H1 (cell line): ENCODE data around the gene FAT1. TPM values are rescaled to one million over a fixed set of nuclear protein-coding genes. Genes with fewer than 3 reads are reported as not detected.

Experiments
- CTCF ChIA-PET: fragments of 300-600 bp; sonication (Branson Sonifier 250); formaldehyde crosslinking; loops from one replicate; lab custom pipeline; 2021; ENCODE audit not compliant: partially characterized antibody; lab: Charles Lee
- POLR2A ChIA-PET: fragments of 300-600 bp; sonication (Branson Sonifier 250); formaldehyde crosslinking; loops from one replicate; lab custom pipeline; 2021; ENCODE audit warnings: inconsistent platforms; ENCODE audit not compliant: partially characterized antibody; lab: Charles Lee
- DNase-seq, 2 experiments: peaks; one replicate each; pipeline versions ENCODE4 v3.0.0 to v3.0.0-alpha.2; 2010 to 2022; ENCODE audit warnings: low spot score in 2 of 2, low read depth in 1 of 2, mixed read lengths in 1 of 2
- FAIRE-seq: peaks from 2 replicates; lab custom pipeline; 2011; peaks lifted over from hg19 to GRCh38; lab: Jason Lieb, UNC
- H2AFZ ChIP-seq: 2 replicates; pipeline ENCODE4 v1.8.1; 2012; ENCODE audit warnings: low read length, inconsistent platforms
- H2AK5ac ChIP-seq: 2 replicates; pipeline ENCODE4 v1.6.1; 2013; ENCODE audit warnings: low read depth, low read length
- H2BK120ac ChIP-seq: replicated peaks from 2 replicates; pipeline ENCODE3; 2013; ENCODE audit warnings: low read depth, low read length, inconsistent platforms
- H2BK12ac ChIP-seq: 2 replicates; pipeline ENCODE4 v1.6.1; 2013; ENCODE audit warnings: low read depth, low read length
- H2BK15ac ChIP-seq: 2 replicates; pipeline ENCODE4 v1.6.1; 2013; ENCODE audit warnings: low read length
- H2BK20ac ChIP-seq: 2 replicates; pipeline ENCODE4 v1.6.1; 2013; ENCODE audit warnings: low read length
- H2BK5ac ChIP-seq: 2 replicates; pipeline ENCODE4 v1.6.1; 2013; ENCODE audit warnings: low read depth, low read length
- H3K14ac ChIP-seq: 2 replicates; pipeline ENCODE4 v1.6.1; 2013; ENCODE audit warnings: inconsistent platforms; ENCODE audit not compliant: insufficient read length
- H3K18ac ChIP-seq: 2 replicates; pipeline ENCODE4 v1.6.1; 2013; ENCODE audit warnings: low read length; ENCODE audit errors: extremely low read depth
- H3K23ac ChIP-seq: 2 replicates; pipeline ENCODE4 v1.6.1; 2013; ENCODE audit warnings: inconsistent platforms; ENCODE audit not compliant: insufficient read length
- H3K23me2 ChIP-seq: 2 replicates; pipeline ENCODE4 v1.6.1; 2013; ENCODE audit warnings: low read depth, low read length
- H3K27ac ChIP-seq: 2 replicates; pipeline ENCODE4 v1.6.1; 2011; ENCODE audit warnings: low read depth, low read length, inconsistent platforms
- H3K27me3 ChIP-seq, 4 experiments: replicated peaks in 1 of 4; 1 replicate in 1 of 4; 2 replicates in 3 of 4; pipeline versions ENCODE4 v1.6.1 to v1.8.1; 2011 to 2013; ENCODE audit warnings: low read length in 3 of 4, mild to moderate bottlenecking in 3 of 4, inconsistent platforms in 2 of 4, mixed read lengths in 2 of 4, moderate library complexity in 1 of 4; ENCODE audit not compliant: control insufficient read depth in 3 of 4, insufficient read depth in 3 of 4; ENCODE audit errors: extremely low read depth in 1 of 4
- H3K36me3 ChIP-seq, 4 experiments: 2 replicates each; pipeline versions ENCODE4 v1.6.1 to v1.8.1; 2011 to 2013; ENCODE audit warnings: mild to moderate bottlenecking in 4 of 4, low read length in 3 of 4, moderate library complexity in 2 of 4, control low read depth in 1 of 4, inconsistent platforms in 1 of 4; ENCODE audit not compliant: insufficient read depth in 4 of 4, control insufficient read depth in 2 of 4
- H3K4ac ChIP-seq: replicated peaks from 2 replicates; pipeline ENCODE3; 2013; ENCODE audit warnings: low read length, low read depth, mixed read lengths, inconsistent platforms; ENCODE audit not compliant: insufficient read length
- H3K4me1 ChIP-seq, 4 experiments: replicated peaks in 1 of 4; 1 replicate in 1 of 4; 2 replicates in 3 of 4; pipeline versions ENCODE4 v1.6.1 to v1.8.1; 2011 to 2013; ENCODE audit warnings: low read length in 3 of 4, inconsistent platforms in 2 of 4, mixed read lengths in 1 of 4; ENCODE audit not compliant: insufficient read depth in 4 of 4, control insufficient read depth in 3 of 4
- H3K4me2 ChIP-seq, 2 experiments: 2 replicates each; pipeline versions ENCODE4 v1.6.1 to v1.8.1; 2011 to 2013; ENCODE audit warnings: low read depth in 2 of 2, low read length in 2 of 2, control low read depth in 1 of 2, inconsistent platforms in 1 of 2, mild to moderate bottlenecking in 1 of 2; ENCODE audit not compliant: insufficient read depth in 1 of 2
- H3K4me3 ChIP-seq, 4 experiments: fragments of 200-600, 300-600 bp in 1 of 4; sonication (generic), shearing (Covaris generic), sonication (Bioruptor Twin) in 1 of 4; 2 replicates each; pipeline versions ENCODE4 v1.5.1 to v1.8.1; 2011 to 2016; ENCODE audit warnings: low read length in 4 of 4, low read depth in 3 of 4, control low read depth in 2 of 4, inconsistent platforms in 2 of 4, mild to moderate bottlenecking in 2 of 4, mixed read lengths in 1 of 4, moderate library complexity in 1 of 4; ENCODE audit not compliant: insufficient read depth in 2 of 4; ENCODE audit errors: extremely low read depth in 1 of 4
- H3K56ac ChIP-seq: replicated peaks from 2 replicates; pipeline ENCODE3; 2013; ENCODE audit warnings: low read depth, mild to moderate bottlenecking, mixed read lengths, low read length, inconsistent platforms; ENCODE audit not compliant: insufficient read length
- H3K79me1 ChIP-seq: 2 replicates; pipeline ENCODE4 v1.6.1; 2013; ENCODE audit warnings: low read depth, low read length, control low read depth
- H3K79me2 ChIP-seq, 2 experiments: 2 replicates each; pipeline versions ENCODE4 v1.6.1 to v1.8.1; 2012 to 2013; ENCODE audit warnings: low read length in 2 of 2, mild to moderate bottlenecking in 2 of 2, inconsistent platforms in 1 of 2; ENCODE audit not compliant: insufficient read depth in 2 of 2, control insufficient read depth in 1 of 2
- H3K9ac ChIP-seq, 4 experiments: replicated peaks in 1 of 4; 1 replicate in 1 of 4; 2 replicates in 3 of 4; pipeline versions ENCODE4 v1.6.1 to v1.8.1; 2011 to 2013; ENCODE audit warnings: low read depth in 3 of 4, low read length in 3 of 4, control low read depth in 2 of 4, mild to moderate bottlenecking in 2 of 4, moderate library complexity in 2 of 4, inconsistent platforms in 1 of 4; ENCODE audit errors: extremely low read depth in 1 of 4
- H3K9me3 ChIP-seq, 2 experiments: 2 replicates each; pipeline versions ENCODE4 v1.6.1 to v1.8.1; 2012 to 2013; ENCODE audit warnings: mild to moderate bottlenecking in 2 of 2, moderate library complexity in 2 of 2, control low read depth in 1 of 2, inconsistent platforms in 1 of 2, low read depth in 1 of 2, low read length in 1 of 2, mixed read lengths in 1 of 2; ENCODE audit not compliant: insufficient read depth in 2 of 2
- H4K20me1 ChIP-seq, 2 experiments: replicated peaks in 1 of 2; 2 replicates each; pipeline versions ENCODE3 to v1.8.1; 2011 to 2013; ENCODE audit warnings: inconsistent platforms in 2 of 2, low read length in 2 of 2, mild to moderate bottlenecking in 1 of 2; ENCODE audit not compliant: insufficient read depth in 2 of 2, control insufficient read depth in 1 of 2
- H4K5ac ChIP-seq: 2 replicates; pipeline ENCODE4 v1.6.1; 2013; ENCODE audit warnings: low read length, low read depth, mixed read lengths, inconsistent platforms; ENCODE audit not compliant: insufficient read length
- H4K8ac ChIP-seq: 2 replicates; pipeline ENCODE4 v1.8.0; 2013; ENCODE audit warnings: mild to moderate bottlenecking, moderate library complexity, low read length, inconsistent platforms; ENCODE audit not compliant: insufficient read depth; ENCODE audit errors: extremely low read depth
- H4K91ac ChIP-seq: replicated peaks from 2 replicates; pipeline ENCODE3; 2013; ENCODE audit warnings: low read length, mixed read lengths, inconsistent platforms; ENCODE audit not compliant: insufficient read length
- NANOG ChIP-seq: IDR thresholded peaks from 2 replicates; pipeline ENCODE4 v1.6.1; 2011; ENCODE audit warnings: low read length, low read depth, mild to moderate bottlenecking, inconsistent platforms; ENCODE audit not compliant: insufficient read depth, poor library complexity, severe bottlenecking
- WGBS, 2 experiments: shearing (Covaris generic) in 1 of 2; methylation state at CpG; one replicate each; pipeline versions ENCODE4 v1.1.6 to v1.1.7; 2013 to 2015; ENCODE audit warnings: low lambda C conversion rate in 2 of 2, mixed read lengths in 2 of 2, inconsistent platforms in 1 of 2, low coverage in 1 of 2, missing lambda C conversion rate in 1 of 2; ENCODE audit not compliant: insufficient replicate concordance in 2 of 2, insufficient coverage in 1 of 2, insufficient read length in 1 of 2; ENCODE audit errors: extremely low coverage in 1 of 2, missing lambda C conversion rate in 1 of 2; 5-methylcytosine and 5-hydroxymethylcytosine counted together
- polyA plus RNA-seq, 7 experiments: library from polyadenylated mRNA; depleted of rRNA in 3 of 7; stranded (reverse) in 5 of 7; unstranded in 2 of 7; fragments of >200 nt in 5 of 7; fragments of 200-250 nt in 2 of 7; gene quantifications; 1 replicate in 5 of 7; 2 replicates in 1 of 7; 4 replicates in 1 of 7; pipeline versions ENCODE4 v1.2.1 to v1.2.3, GENCODE V29; 2011 to 2013; ENCODE audit warnings: missing spikeins in 2 of 7, mixed read lengths in 2 of 7
- total RNA-seq: library from RNA; stranded (reverse); fragmentation: NEBNext Ultra II Directional; extraction: Animal tissue kit (Norgen Biotek cat#: 25700); gene quantifications from 2 replicates; pipeline ENCODE4 v1.2.1, GENCODE V29; 2021

The FAT1 gene
- total and polyA plus RNA-seq, 2 of the 8 experiments (the other 6 are each of a cell fraction or from before 2014, with no cell fraction given) = 94.4 to 137 TPM

DNA sequence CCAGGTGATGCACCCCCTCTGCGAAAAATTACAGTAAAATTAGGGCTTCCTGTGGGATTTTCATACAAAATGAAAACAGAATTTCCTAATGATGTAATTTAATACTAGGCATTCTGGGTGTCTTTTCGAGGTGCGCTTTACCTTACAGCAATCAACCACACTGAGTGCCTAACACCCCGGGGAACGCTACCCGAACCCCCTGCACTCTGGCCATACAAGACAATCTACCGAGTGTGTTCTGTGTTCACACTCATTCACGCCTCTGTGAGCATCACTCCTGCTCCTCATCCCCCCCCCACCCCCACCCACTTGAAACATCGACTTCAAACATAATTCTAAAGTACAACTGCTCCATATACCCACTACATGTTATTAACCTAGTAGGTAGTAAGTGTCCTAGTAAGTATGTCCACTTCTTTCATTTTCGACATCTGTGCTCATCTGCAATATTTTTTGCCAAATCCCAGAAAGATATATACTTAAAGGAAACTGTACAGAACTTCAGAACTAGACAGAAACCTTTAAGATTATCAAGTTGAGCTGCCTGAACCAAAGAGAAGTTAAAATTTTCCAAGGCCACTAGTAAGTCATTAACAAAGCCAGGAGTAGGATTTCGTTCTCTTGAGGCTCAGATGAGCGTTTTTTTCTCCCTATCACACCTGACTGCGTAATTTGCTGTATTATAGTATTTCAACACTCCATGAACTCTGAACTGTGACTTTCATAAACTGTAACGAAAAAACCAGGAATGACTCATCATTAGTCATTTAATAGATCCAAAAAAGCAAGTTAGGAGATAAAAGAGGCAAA, 80.0 kb downstream of the FAT1 start:
- Histone ChIP-seq H3K9me3 (no peaks in the 10 kb centered on the region), H2BK15ac (no peak overlapping the region), H2BK120ac (no peak overlapping the region), H3K23ac (no peak overlapping the region), H4K8ac (no peak overlapping the region; the same call in 1 of the 2 replicates), H4K5ac (no peak overlapping the region), H4K20me1 (peaks cover 0 to 1% of the 10 kb centered on the region in 2 experiments), H3K79me1 (peaks cover 8% of the 10 kb centered on the region; the same call in 1 of the 2 replicates), H3K79me2 (peaks cover 0 to 22% of the 10 kb centered on the region in 2 experiments; a peak in 1 of 4 replicates), H2BK20ac (no peak overlapping the region), H3K4me1 (peaks cover 0 to 5% (median 0%) of the 10 kb centered on the region in 4 experiments; a peak in 4 of 7 replicates), H3K9ac (no peak overlapping the region), H2BK12ac (no peak overlapping the region), H3K36me3 (peaks cover 0 to 17% (median 0%) of the 10 kb centered on the region in 4 experiments; a peak in 2 of 8 replicates), H2AK5ac (no peak overlapping the region), H3K18ac (no peak overlapping the region), H2AFZ (no peak overlapping the region), H2BK5ac (no peak overlapping the region), H3K27me3 (no peaks in the 10 kb centered on the region), H3K27ac (no peak overlapping the region), H4K91ac (no peak overlapping the region), H3K4me2 (no peak overlapping the region), H3K4me3 (no peak overlapping the region), H3K14ac (no peak overlapping the region), H3K23me2 (no peaks in the 10 kb centered on the region), H3K56ac (no peak overlapping the region), H3K4ac (no peak overlapping the region)
- FAIRE-seq (no peak), DNase-seq (no peak)
- ChIA-PET POLR2A (no interaction called here), CTCF (no interaction called here)
- WGBS, 2 experiments = 85% methylated on average over 13 of the region's 14 CpGs; no CpG with 5 or more reads in 1 of the 2 experiments
- no peak for TF ChIP-seq NANOG
